Measurements from ENCODE around the gene RPL4. TPM values are rescaled to one million over a fixed set of nuclear protein-coding genes. Genes with fewer than 3 reads are reported as not detected.
"Not testable (repeated sequence)": the region's sequence is repeated elsewhere in the genome, so short reads cannot be mapped to it uniquely, and the experiment has no call there.

RPL4 gene
- total RNA-seq, 1 experiment from 2014 or later = 5,548 TPM

DNA sequence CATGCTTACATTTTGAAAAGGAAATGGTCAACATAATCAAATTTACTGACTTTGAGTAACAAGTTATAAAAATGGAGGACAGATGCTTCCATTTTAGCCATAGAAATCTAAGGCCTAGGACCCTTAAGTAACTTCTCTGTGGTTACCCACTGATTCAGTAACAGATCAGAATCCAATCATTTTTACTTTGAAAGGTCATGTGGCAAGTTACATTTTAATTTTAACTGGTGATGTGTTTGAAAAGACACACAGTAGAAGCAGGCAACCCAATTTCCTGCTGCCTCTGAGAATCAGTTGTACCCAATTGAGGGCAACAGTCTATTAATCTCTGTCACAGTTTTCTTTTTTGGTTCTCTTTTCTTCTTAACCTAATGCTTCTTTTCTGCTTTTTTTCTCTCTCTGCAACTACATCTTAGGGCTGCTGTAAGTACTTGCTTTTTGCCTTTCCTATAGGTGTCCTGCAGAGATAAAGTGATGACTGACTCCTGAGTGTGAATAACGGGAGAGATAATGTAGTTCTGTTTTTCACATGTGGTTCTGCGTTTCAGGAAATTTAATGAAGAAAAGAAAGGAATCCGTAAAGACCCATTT is 3.7 kb upstream of the RPL4 start:
- no peak overlapping the region for H2AFZ ChIP-seq (ENCODE audit: low read length)
- H4K20me1 ChIP-seq (ENCODE audit: insufficient read depth, low read depth, low read length) = peaks cover 8% of the 10 kb centered on the region
- H3K4me2 ChIP-seq (ENCODE audit: low read depth, low read length, poor library complexity, severe bottlenecking) = no peak overlapping the region
- H3K9me2 ChIP-seq (replicated peaks; ENCODE audit: insufficient read depth, low read length) = no peaks in the 10 kb centered on the region
- peaks cover 68% of the 10 kb centered on the region for H3K79me2 ChIP-seq (ENCODE audit: low read length)
- no peak overlapping the region for H3K4me3 ChIP-seq (ENCODE audit: low read length)
- H3K36me3 ChIP-seq (ENCODE audit: insufficient read depth, low read length) = peaks cover 19% of the 10 kb centered on the region
- no peak overlapping the region for H3K27ac ChIP-seq (ENCODE audit: low read length)
- peak; percentile 39 for DNase-seq
- no peaks in the 10 kb centered on the region for H3K9me3 ChIP-seq (ENCODE audit: low read length)
- H3K4me1 ChIP-seq (ENCODE audit: low read length) = peaks cover 22% of the 10 kb centered on the region
- no peaks in the 10 kb centered on the region for H3K27me3 ChIP-seq (ENCODE audit: low read length)
- H3K9ac ChIP-seq (ENCODE audit: low read length) = no peak overlapping the region

DNA sequence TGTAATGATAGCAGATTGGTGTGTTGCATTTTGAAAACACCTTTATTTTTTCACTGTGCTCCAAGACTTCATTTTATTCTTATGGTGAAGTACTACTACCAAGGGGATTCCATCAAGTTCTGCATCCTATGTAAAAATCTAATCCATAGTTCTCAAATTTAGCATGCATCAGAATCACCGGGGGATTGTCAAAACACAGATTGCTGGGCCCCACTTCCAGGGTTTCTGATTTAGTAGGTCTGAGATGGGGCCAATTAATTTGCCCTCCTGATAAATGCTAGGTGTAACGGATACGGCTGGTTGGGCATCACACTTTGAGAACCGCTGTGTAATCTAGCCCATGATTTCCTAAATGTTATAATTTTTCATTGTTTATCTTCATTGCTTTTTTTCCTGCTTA is 1.2 kb upstream of the RPL4 start:
- Histone ChIP-seq H2AFZ (ENCODE audit: low read length) (no peak overlapping the region), H3K9ac (ENCODE audit: low read length) (peak overlapping the region; percentile 90)

DNA sequence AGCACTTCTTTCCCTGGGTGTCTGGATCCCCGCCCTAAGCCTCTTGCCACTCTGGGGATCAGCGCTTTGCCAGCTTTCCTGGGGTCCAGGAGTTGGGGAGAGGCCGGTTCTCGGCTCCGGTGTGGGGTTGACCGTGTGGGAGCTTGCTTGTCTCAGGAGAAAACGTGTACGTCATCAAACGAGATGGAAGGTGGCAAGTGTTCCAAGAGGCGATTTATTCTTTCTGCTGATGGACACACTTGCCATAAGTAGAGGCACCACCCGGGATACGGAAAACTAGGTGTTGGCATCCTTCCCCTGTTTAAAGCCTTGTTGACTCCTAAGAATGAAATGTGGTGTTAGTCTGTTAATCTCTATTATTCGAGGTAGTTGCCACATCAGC is 766 bp upstream of the RPL4 start:
- H3K79me2 ChIP-seq (ENCODE audit: low read length) = peaks cover 75% of the 10 kb centered on the region
- peaks cover 44% of the 10 kb centered on the region for H3K36me3 ChIP-seq (ENCODE audit: insufficient read depth, low read length)
- H3K9me2 ChIP-seq (replicated peaks; ENCODE audit: insufficient read depth, low read length) = no peaks in the 10 kb centered on the region
- no peaks in the 10 kb centered on the region for H3K9me3 ChIP-seq (ENCODE audit: low read length)
- H3K4me1 ChIP-seq (ENCODE audit: low read length) = peaks cover 41% of the 10 kb centered on the region
- H3K4me2 ChIP-seq (ENCODE audit: low read depth, low read length, poor library complexity, severe bottlenecking) = peak overlapping the region; percentile 89
- H3K4me3 ChIP-seq (ENCODE audit: low read length) = peak overlapping the region; percentile 83
- peak overlapping the region; percentile 86 for H3K27ac ChIP-seq (ENCODE audit: low read length)
- peaks cover 32% of the 10 kb centered on the region for H4K20me1 ChIP-seq (ENCODE audit: insufficient read depth, low read depth, low read length)
- DNase-seq = no peak
- peak overlapping the region; percentile 81; the same call in 1 of the 2 replicates for H2AFZ ChIP-seq (ENCODE audit: low read length)
- peak overlapping the region; percentile 90 for H3K9ac ChIP-seq (ENCODE audit: low read length)
- H3K27me3 ChIP-seq (ENCODE audit: low read length) = no peaks in the 10 kb centered on the region

More for the DNA sequence above, 1.2 kb upstream of the RPL4 start:
- H3K79me2 ChIP-seq (ENCODE audit: low read length) = peaks cover 79% of the 10 kb centered on the region
- peak overlapping the region; percentile 83 for H3K4me3 ChIP-seq (ENCODE audit: low read length)
- H3K9me2 ChIP-seq (replicated peaks; ENCODE audit: insufficient read depth, low read length) = no peaks in the 10 kb centered on the region
- H3K27me3 ChIP-seq (ENCODE audit: low read length) = no peaks in the 10 kb centered on the region
- H3K27ac ChIP-seq (ENCODE audit: low read length) = peak overlapping the region; percentile 86
- peak; percentile 44 for DNase-seq
- H3K36me3 ChIP-seq (ENCODE audit: insufficient read depth, low read length) = peaks cover 45% of the 10 kb centered on the region
- H3K9me3 ChIP-seq (ENCODE audit: low read length) = no peaks in the 10 kb centered on the region
- peaks cover 41% of the 10 kb centered on the region for H3K4me1 ChIP-seq (ENCODE audit: low read length)
- H3K4me2 ChIP-seq (ENCODE audit: low read depth, low read length, poor library complexity, severe bottlenecking) = peak overlapping the region; percentile 89
- H4K20me1 ChIP-seq (ENCODE audit: insufficient read depth, low read depth, low read length) = peaks cover 32% of the 10 kb centered on the region

DNA sequence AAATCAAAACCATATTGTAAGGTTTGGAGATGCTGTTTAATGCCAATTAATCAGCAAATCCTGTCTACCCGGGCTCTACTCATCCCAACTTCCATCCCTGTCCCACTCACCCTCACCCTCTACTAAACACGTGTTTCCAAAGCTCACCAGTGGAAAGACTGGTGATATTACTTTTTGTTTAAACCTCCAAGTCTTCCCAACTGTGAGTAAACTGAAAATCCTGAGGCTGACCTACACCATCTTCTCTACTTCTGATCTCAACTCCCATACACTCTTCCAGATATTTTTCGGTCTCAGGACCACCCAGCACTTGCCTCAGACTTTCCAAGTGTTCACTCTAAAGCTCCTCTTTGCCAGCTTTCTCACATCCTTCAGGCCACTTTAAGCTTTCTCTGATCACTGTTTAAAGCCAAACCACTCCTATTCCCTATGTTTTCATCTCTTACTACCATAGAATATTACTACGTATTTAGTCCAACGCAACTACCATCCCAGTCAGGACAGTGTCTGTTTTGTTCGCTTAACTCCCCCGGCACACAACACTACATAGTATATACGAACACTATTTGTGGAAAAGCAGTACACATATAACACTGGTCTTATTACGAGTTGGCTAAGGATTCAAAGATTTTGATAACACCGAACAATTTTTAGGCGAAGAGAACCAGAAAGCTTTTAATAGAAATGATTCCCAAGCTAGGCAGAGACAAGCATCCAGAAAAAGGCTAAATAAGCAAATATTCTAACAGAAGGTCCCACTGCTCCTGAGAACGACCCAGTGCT is 684 bp downstream of the RPL4 start:
- H3K79me2 ChIP-seq (ENCODE audit: low read length) = peaks cover 70% of the 10 kb centered on the region
- no peaks in the 10 kb centered on the region for H3K9me2 ChIP-seq (replicated peaks; ENCODE audit: insufficient read depth, low read length)
- H3K4me3 ChIP-seq (ENCODE audit: low read length) = peak overlapping the region; percentile 83
- no peaks in the 10 kb centered on the region for H3K9me3 ChIP-seq (ENCODE audit: low read length)
- H3K4me1 ChIP-seq (ENCODE audit: low read length) = peaks cover 41% of the 10 kb centered on the region
- H3K27ac ChIP-seq (ENCODE audit: low read length) = peak overlapping the region; percentile 86
- H4K20me1 ChIP-seq (ENCODE audit: insufficient read depth, low read depth, low read length) = peaks cover 32% of the 10 kb centered on the region
- peak; percentile 50 for DNase-seq
- H3K4me2 ChIP-seq (ENCODE audit: low read depth, low read length, poor library complexity, severe bottlenecking) = peak overlapping the region; percentile 89
- no peak overlapping the region for H2AFZ ChIP-seq (ENCODE audit: low read length)
- H3K27me3 ChIP-seq (ENCODE audit: low read length) = no peaks in the 10 kb centered on the region
- H3K36me3 ChIP-seq (ENCODE audit: insufficient read depth, low read length) = peaks cover 37% of the 10 kb centered on the region
- peak overlapping the region; percentile 90 for H3K9ac ChIP-seq (ENCODE audit: low read length)

DNA sequence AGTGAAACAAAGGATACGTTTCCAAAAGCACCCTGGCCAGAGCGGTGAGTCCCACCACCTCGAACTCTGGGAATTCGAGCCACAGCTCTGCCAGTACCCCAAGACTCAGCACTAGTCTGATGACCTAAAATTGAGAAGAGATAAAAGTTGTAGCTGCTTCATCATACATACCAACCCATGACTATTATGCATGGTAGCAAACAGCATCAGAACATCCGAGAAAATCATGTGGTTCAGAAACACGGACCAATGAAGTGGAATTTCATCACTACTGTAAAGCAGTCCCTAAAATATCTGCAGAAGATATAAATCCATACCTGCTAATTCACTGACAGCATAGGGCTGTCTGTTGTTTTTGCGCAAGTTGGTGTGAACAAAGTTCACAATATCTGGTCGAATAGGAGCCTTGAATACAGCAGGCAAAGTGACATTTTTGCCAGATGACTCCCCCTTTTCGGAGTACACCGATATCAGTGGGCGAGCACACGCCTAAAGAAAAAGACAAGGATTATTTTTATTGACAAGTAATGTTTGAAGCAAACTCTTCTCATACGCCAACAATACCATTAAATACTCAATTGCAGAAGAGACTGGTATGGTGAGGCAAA is 1.5 kb downstream of the RPL4 start:
- Histone ChIP-seq H3K36me3 (ENCODE audit: insufficient read depth, low read length) (peaks cover 43% of the 10 kb centered on the region), H3K79me2 (ENCODE audit: low read length) (peaks cover 63% of the 10 kb centered on the region), H3K4me1 (ENCODE audit: low read length) (peaks cover 42% of the 10 kb centered on the region), H3K4me3 (ENCODE audit: low read length) (peak overlapping the region; percentile 83), H4K20me1 (ENCODE audit: insufficient read depth, low read depth, low read length) (peaks cover 38% of the 10 kb centered on the region), H3K4me2 (ENCODE audit: low read depth, low read length, poor library complexity, severe bottlenecking) (peak overlapping the region; percentile 89), H3K27ac (ENCODE audit: low read length) (peak overlapping the region; percentile 86), H3K9ac (ENCODE audit: low read length) (peak overlapping the region; percentile 90)
- not testable (repeated sequence) for H3K9me2 ChIP-seq (replicated peaks; ENCODE audit: insufficient read depth, low read length); H3K27me3 ChIP-seq (ENCODE audit: low read length); H3K9me3 ChIP-seq (ENCODE audit: low read length); H2AFZ ChIP-seq (ENCODE audit: low read length)
- DNase-seq = peak; percentile 44

DNA sequence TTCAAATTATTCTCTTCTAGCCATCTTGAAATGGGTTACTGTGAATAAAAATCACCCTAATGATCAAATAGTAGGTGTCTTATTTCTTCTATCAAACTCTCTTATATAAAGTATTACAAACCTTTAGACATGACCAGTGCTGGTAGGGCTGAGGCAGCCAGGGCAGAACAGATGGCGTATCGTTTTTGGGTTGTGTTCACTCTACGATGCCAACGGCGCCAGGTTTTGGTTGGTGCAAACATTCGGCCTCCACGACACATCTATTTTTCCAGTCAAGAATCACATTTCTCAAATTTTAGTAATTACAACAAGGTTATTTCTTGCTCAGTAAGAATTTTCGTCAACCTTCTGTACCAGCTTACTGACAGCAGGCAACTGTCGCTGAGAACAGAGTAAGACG is 2.2 kb downstream of the RPL4 start:
- H2AFZ ChIP-seq (ENCODE audit: low read length) = no peak overlapping the region
- peaks cover 43% of the 10 kb centered on the region for H3K36me3 ChIP-seq (ENCODE audit: insufficient read depth, low read length)
- peak overlapping the region; percentile 89 for H3K4me2 ChIP-seq (ENCODE audit: low read depth, low read length, poor library complexity, severe bottlenecking)
- no peak for DNase-seq
- no peaks in the 10 kb centered on the region for H3K9me3 ChIP-seq (ENCODE audit: low read length)
- H3K27me3 ChIP-seq (ENCODE audit: low read length) = no peaks in the 10 kb centered on the region
- H3K27ac ChIP-seq (ENCODE audit: low read length) = no peak overlapping the region
- peaks cover 56% of the 10 kb centered on the region for H3K79me2 ChIP-seq (ENCODE audit: low read length)
- peaks cover 40% of the 10 kb centered on the region for H4K20me1 ChIP-seq (ENCODE audit: insufficient read depth, low read depth, low read length)
- H3K4me3 ChIP-seq (ENCODE audit: low read length) = peak overlapping the region; percentile 83; the same call in 1 of the 2 replicates
- H3K9me2 ChIP-seq (replicated peaks; ENCODE audit: insufficient read depth, low read length) = no peaks in the 10 kb centered on the region
- no peak overlapping the region for H3K9ac ChIP-seq (ENCODE audit: low read length)
- peaks cover 41% of the 10 kb centered on the region for H3K4me1 ChIP-seq (ENCODE audit: low read length)

DNA sequence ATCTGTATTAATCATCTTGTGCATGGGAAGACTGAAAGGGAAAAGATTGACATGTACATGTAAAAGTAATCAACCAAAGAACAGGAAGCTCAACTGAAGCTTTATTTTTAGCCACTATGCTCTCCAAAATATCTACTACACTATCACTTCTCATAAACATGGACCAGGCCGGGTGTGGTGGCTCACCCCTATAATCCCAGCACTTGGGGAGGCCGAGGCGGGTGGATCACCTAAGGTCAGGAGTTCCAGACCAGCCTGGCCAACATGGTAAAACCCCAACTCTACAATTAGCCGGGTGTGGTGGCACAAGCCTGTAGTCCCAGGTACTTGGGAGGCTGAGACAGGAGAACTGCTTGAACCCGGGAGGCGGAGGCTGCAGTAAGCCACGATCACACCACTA is 4.3 kb downstream of the RPL4 start:
- H3K9ac ChIP-seq (ENCODE audit: low read length); H3K4me2 ChIP-seq (ENCODE audit: low read depth, low read length, poor library complexity, severe bottlenecking); H3K27ac ChIP-seq (ENCODE audit: low read length); H3K4me3 ChIP-seq (ENCODE audit: low read length); H3K27me3 ChIP-seq (ENCODE audit: low read length); H3K9me3 ChIP-seq (ENCODE audit: low read length); H3K9me2 ChIP-seq (replicated peaks; ENCODE audit: insufficient read depth, low read length); H2AFZ ChIP-seq (ENCODE audit: low read length): not testable (repeated sequence)
- peaks cover 40% of the 10 kb centered on the region for H4K20me1 ChIP-seq (ENCODE audit: insufficient read depth, low read depth, low read length)
- H3K79me2 ChIP-seq (ENCODE audit: low read length) = peaks cover 58% of the 10 kb centered on the region
- peaks cover 47% of the 10 kb centered on the region for H3K36me3 ChIP-seq (ENCODE audit: insufficient read depth, low read length)
- H3K4me1 ChIP-seq (ENCODE audit: low read length) = peaks cover 45% of the 10 kb centered on the region
- peak; percentile 37 for DNase-seq

Data from Karpas-422 (cell line).